A549 (cell line): ENCODE data around the gene TBR1.

Source experiments
- CTCF ChIP-seq: fragments of >200 bp; sonication (Bioruptor Twin); formaldehyde crosslinking; IDR thresholded peaks from 3 replicates; pipeline ENCODE4 v1.5.1; 2016
- EP300 ChIP-seq, 2 experiments: fragments of >200 bp; sonication (Bioruptor Twin); formaldehyde crosslinking; IDR thresholded peaks; 2 replicates in 1 of 2; 3 replicates in 1 of 2; pipeline ENCODE4 v1.6.1; 2016 to 2017
- HEYL ChIP-seq: fragments of 250-450 bp; sonication (Bioruptor Pico); IDR thresholded peaks from 2 replicates; pipeline ENCODE4 v1.8.0; 2021; ENCODE audit warnings: mild to moderate bottlenecking, moderate library complexity
- HOXA7 ChIP-seq: fragments of 250-450 bp; sonication (Bioruptor Pico); IDR thresholded peaks from 2 replicates; pipeline ENCODE4 v1.5.0; 2020; ENCODE audit warnings: mild to moderate bottlenecking, moderate library complexity
- HOXB13 ChIP-seq: fragments of 250-450 bp; sonication (Bioruptor Pico); IDR thresholded peaks from 2 replicates; pipeline ENCODE4 v1.5.0; 2020; ENCODE audit warnings: low read depth, mild to moderate bottlenecking, moderate library complexity
- KDM1A ChIP-seq: fragments of 200-600 bp; sonication (generic); IDR thresholded peaks from 2 replicates; pipeline ENCODE4 v1.6.1; 2016; ENCODE audit warnings: low read depth, mild to moderate bottlenecking
- PBX3 ChIP-seq: IDR thresholded peaks from 2 replicates; pipeline ENCODE4 v1.6.1; 2012
- SREBF2 ChIP-seq: fragments of 450-650 bp; IDR thresholded peaks from 2 replicates; pipeline ENCODE4 v1.6.1; 2014; ENCODE audit warnings: mild to moderate bottlenecking, moderate library complexity

- TF ChIP-seq KDM1A (no peak), CTCF (no peak), EP300 (IDR thresholded peaks at IDR 0.05) (no peak), HOXA7 (CRISPR knock-in tag) (no peak), HEYL (CRISPR knock-in tag) (no peak), SREBF2 (no peak), PBX3 (no peak), HOXB13 (no peak)
Observed at GRCh38 chr2:161474920-161475319, 58.8 kb downstream of the TBR1 start.
